HG02571 (cell line): Measurements from ENCODE around the gene SLAIN1.
A peak's percentile ranks its signal among the peaks of the same experiment; 100 is the strongest.

Source experiments
- ATAC-seq: cut with Tn5 transposase; IDR thresholded peaks from one replicate; pipeline ENCODE4 v1.9.1; 2021; ENCODE audit warnings: mild to moderate bottlenecking, moderate library complexity; ENCODE audit not compliant: unreplicated experiment

Gene SLAIN1

GRCh38 chr13:77749344-77749880, 51.9 kb downstream of the SLAIN1 start:
- ATAC-seq = no peak

- peak; percentile 78 for ATAC-seq
Observed at GRCh38 chr13:77751513-77752456, 54.3 kb downstream of the SLAIN1 start.

- no peak for ATAC-seq
Observed at GRCh38 chr13:77752512-77753069, 55.1 kb downstream of the SLAIN1 start.

- no peak for ATAC-seq
Observed at GRCh38 chr13:77760893-77761292, 63.4 kb downstream of the SLAIN1 start.

GRCh38 chr13:77767413-77767812, 69.9 kb downstream of the SLAIN1 start:
- no peak for ATAC-seq

- no peak for ATAC-seq
Observed at GRCh38 chr13:77774181-77774580, 76.7 kb downstream of the SLAIN1 start.

GRCh38 chr13:77776704-77777103, 79.2 kb downstream of the SLAIN1 start:
- ATAC-seq = no peak

- peak; percentile 78 for ATAC-seq
Observed at GRCh38 chr13:77779552-77780272, 82.2 kb downstream of the SLAIN1 start.

- no peak for ATAC-seq
Observed at GRCh38 chr13:77781808-77782207, 84.3 kb downstream of the SLAIN1 start.

GRCh38 chr13:77784515-77784914, 87.0 kb downstream of the SLAIN1 start:
- ATAC-seq = no peak

GRCh38 chr13:77786695-77787287, 89.3 kb downstream of the SLAIN1 start:
- no peak for ATAC-seq

- ATAC-seq = no peak
Observed at GRCh38 chr13:77789376-77789775, 91.9 kb downstream of the SLAIN1 start.

- no peak for ATAC-seq
Observed at GRCh38 chr13:77800219-77800618, 102.7 kb downstream of the SLAIN1 start.

- no peak for ATAC-seq
Observed at GRCh38 chr13:77806518-77806917, 109.0 kb downstream of the SLAIN1 start.

GRCh38 chr13:77807431-77808135, 110.1 kb downstream of the SLAIN1 start:
- no peak for ATAC-seq

- peak; percentile 61 for ATAC-seq
Observed at GRCh38 chr13:77810430-77810829, 112.9 kb downstream of the SLAIN1 start.

- ATAC-seq = no peak
Observed at GRCh38 chr13:77810878-77811277, 113.4 kb downstream of the SLAIN1 start.

GRCh38 chr13:77811381-77811780, 113.9 kb downstream of the SLAIN1 start:
- no peak for ATAC-seq

- ATAC-seq = no peak
Observed at GRCh38 chr13:77811981-77812380, 114.5 kb downstream of the SLAIN1 start.
